NCI-H128 (cell line): ENCODE results near the gene MAPK7.

Experiments
- DNase-seq: peaks from one replicate; lab custom pipeline; 2025; ENCODE audit not compliant: unreplicated experiment; lab: John Stamatoyannopoulos, UW

MAPK7 gene

DNA sequence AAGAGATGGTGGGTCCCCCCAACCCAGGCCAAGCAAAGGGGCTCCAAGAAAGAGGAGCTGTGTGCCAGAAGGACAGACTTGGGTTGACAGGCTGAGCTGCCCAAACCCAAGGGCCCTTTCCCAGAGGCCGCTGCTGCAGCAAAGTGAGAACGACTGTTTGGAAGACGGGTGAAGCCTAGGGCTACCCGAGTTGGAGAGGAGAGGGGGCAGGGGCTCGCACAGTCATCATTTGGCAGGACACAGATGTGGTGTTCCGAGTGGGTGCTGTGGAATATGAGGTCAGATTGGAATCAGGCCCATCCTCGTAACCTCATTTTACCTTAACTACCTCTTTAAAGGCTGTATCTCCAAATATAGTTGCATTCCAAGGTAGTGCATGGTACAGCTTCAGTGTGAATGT, 14.0 kb downstream of the MAPK7 start:
- no peak for DNase-seq

DNA sequence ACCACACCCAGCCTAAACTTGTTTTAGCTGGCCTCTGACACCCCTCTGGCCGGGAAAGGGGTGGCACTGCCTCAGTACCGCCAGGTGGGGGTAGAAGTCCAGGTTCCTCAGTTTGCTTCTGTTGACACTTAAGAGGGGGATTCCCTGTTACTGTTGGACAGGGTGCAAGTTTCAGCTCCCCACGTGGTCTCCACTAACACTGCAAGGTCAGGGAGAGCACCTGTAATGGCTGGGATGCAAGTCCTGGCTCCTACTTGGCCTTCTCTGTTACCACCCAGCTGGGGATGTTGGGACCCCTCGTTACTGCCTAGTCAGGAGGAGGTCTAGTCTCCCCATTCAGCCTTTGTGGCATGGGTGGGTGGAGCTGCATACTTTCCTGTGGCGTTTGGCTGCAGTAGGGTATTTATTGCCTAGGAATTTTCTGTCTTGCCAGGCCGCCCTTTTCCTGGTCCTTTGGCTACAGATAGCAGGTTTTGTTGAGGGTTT, 19.3 kb downstream of the MAPK7 start:
- no peak for DNase-seq

DNA sequence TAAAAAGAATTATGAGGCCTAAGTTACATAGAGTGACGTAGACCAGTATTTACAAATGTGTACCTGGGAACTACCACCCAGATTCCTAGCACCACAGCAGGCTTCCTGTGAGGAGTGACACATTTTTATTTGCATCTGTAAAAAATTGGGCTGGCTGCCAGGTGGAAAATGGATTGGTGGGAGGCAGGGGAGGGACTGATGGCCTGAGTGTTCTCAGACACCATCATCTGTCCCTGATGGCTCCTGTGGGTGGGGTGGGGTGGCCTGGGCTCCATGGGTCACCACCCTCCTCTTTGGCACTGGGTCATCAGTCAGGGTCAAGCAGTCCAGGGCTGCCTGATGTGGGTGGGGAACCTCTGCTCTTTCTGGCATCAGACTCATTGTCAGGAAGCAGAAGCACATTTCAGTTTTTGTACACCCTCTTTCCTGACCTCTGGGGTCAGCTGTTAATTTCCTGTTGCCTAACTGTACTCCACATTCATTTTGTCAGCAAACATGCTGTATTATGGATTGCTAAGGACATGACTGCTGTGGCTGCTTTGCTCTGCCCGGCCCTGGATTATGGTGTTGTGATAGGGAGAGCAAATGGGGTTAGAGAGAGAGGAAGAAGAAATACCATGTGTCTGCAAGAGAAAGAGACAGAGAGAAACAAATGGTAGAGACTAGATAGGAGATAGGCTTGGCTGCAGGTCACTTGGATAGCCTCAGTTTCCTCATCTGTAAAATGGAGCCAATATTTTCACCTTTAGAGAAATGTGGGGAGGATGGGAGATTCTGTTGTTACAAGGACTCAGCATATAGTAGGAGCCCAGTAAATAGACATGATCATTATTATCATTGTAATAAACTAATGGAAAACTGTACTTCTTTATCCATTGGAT, 20.2 kb downstream of the MAPK7 start:
- no peak for DNase-seq

DNA sequence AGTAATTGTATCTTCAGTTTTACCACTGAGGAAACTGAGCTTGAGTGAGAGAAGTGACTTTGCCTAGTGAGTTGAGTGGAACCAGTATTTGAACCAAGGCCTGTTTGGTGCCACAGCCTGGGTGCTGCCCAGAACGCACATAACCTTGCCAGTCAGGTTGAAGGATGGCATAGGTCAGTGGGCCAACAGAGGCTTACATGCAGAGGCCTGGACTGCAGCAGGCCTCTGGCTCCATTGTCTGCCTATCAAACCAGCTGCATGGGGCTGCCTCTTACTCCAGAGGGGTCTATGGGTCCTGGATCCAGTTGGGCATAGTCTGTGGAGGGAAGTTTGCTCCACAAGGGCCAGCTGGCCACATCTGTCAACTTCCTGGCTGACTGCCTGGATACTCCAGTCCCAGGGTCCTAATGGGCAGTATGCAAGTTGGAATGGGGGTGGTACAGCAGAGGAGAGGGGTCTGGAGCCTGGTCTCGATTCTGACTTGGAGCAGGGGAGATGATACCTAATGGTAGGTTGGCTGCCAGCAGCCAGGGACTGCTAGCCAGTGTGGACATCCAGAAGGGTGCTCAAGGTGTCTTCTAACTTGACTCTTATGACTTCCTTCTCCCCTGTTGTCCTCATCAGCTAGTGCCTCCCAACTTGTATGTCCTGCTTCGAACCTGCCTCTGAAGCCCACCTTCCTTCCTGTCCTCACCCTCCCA, 21.6 kb downstream of the MAPK7 start:
- no peak for DNase-seq

DNA sequence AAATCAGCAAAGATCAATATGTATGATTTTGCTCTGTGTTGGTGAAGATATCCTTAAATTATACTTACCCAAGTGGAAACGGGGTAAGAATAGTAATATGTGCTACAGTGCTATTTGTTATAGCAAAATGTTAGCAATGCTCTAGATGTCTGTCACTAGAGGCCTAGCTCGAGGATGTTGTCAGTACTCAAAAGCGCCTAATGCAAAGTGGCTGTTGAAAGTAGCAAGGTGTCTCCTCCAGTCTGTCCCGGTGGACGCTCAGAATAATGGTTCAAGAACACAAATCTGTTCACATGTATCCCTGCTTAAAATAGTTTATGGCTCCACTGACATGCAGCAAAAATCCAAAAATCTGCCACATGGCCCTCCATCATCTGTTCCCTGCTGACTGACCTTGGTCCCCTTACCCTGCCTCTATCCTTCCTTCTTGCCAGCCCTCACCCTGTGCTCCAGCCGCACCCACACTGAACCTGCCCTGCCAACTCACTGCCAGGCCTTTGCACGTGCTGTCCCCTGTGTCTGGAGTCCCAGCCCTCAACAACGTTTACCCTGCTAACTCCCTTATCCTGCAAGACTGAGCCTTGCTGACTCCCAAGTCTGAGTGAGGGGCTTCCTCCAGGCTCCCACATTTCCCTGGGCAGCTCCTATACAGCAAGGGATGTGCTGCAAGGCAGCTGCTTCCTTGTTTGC, 23.2 kb downstream of the MAPK7 start:
- DNase-seq, result no peak

DNA sequence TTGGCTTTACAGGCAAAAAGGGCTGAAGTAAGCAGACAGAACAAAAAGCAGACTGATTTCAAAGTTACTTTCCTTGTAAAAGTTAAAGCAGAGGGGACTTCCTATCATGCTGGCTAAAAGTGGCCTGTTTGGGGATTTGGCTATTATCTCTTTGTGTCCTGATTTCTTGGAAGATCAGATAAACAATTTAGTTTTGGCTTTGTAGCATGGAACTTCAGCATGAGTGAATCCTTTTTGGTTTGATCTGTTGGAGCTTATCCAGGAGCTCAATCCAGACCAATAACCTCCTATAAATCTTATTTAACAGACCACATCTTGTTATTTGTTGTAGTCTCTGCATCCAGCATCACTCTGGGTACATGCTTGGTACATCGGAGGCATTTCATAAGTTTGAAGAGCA, 23.9 kb downstream of the MAPK7 start:
- no peak for DNase-seq

DNA sequence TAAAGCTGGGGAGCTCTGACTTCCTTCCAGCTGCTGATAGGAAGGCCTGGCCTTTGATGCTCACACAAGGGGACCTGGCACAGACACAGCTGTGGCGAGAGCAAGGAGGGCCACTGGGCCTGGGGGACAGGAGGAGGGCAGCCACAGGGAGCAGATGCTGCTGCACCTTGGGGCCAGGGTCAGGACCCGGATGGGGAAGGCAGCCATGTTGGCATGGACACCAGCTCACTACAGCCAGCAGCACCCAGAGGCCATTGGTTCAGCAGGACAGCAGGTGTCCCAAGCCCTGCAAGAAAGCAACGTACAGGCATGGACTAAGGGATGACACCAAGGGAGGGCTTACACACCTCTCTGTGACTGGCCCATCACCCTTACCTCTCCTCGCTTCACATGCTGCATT, 24.7 kb downstream of the MAPK7 start:
- DNase-seq, result no peak

DNA sequence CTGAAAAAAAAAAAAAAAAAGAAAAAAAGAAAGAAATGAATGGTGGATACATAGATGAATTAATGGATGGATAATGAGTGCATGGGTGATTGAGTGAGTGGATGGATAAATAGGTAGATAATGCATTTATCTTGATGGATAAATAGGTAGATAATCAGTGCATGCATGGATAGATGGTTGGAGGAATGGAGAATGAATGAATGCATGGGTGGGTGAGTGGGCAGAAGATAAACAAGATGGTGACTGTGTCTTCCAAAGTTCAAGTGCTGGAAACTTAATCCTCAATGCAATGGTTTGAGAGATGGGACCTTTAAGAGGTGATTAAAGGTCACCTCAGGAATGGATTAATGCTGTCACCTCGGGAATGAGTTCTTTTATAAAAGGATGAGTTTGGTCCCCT, 26.0 kb downstream of the MAPK7 start:
- no peak for DNase-seq

DNA sequence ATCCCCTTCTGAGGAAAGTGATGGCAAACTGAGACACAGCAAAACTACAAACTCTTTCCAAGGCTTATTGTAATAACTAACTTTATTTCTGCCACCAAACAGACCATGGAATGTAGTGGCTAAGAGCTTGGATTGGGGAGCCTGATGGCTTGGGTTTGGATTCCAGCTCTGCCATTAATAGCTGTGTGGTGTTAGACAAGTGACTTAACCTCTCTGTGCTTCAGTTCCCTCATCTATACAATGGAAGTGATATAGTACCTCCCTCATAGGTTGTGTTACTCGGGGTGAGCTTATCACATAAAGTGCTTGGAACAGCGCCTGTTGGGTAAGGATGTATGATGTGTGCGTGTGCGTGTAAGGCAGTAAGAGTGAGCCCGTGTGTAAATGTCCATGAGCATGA, 26.8 kb downstream of the MAPK7 start:
- no peak for DNase-seq

DNA sequence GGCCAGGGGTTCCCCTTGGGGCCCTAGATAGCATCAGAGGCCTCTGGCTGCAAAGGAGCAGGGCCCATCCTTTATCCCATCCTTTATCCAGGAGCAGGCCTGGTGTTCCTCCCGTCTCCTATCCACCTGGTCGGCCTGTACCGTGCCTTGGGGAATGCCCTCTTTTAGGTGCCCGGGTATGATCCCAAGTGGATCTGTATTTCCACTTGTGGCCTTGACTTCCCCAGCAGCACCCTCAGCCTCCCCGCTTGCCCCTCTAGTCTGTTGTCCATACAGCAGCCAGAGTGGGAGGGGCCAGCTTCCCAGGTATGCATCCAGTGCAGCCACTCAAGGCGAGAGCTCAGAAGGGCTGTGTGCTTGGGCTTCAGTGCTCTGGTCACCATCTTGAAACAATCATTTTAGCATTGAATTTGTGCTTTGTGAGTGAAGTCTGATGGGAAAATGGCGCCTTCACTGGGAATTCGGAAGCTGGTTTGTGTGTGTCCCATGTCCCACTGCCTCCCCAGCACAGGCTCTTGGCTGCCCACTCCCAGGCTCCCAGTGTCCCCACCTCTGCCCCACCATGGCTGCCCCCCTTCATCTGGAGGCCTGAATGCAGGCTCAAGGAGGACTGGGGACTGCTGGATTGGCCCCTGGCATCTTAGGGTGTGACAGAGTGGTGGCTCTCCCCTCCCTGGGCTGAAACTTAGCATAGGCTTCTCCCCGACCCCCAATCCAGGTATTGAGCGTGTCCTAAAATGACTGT, 29.5 kb downstream of the MAPK7 start:
- no peak for DNase-seq

DNA sequence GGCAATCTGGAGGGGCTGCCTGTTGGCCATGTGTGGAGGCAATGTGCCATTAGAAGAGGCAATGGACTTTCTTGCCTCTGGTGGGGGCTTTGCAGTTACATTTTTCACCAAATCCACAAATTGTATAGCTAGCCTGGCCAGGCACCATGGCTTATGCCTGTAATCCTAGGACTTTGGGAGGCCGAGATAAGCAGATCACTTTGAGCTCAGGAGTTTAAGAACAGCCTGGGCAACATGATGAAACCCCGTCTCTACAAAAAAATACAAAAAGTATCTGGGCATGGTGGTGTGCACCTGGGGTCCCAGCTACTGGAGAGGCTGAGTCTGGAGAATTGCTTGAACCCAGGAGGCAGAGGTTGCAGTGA, 30.0 kb downstream of the MAPK7 start:
- DNase-seq, result no peak

DNA sequence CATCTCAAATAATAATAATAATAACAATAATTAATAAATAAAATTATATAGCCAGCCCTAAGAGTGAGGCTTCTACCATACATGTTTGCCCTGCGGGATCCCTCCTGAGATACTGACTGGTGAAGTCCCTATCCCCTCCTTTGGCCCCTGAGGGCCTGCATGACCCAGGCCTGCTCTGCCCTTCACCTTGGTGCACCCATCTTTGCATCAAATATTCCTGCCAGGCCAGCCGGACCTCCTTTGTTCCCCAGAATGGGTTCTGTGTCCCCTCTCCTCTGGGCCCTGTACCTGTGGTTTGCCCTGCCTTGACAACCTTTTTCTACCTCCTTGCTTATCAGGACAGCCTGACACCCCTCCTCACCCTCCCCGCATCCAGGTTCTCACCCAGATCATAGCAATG, 30.8 kb downstream of the MAPK7 start:
- no peak for DNase-seq

DNA sequence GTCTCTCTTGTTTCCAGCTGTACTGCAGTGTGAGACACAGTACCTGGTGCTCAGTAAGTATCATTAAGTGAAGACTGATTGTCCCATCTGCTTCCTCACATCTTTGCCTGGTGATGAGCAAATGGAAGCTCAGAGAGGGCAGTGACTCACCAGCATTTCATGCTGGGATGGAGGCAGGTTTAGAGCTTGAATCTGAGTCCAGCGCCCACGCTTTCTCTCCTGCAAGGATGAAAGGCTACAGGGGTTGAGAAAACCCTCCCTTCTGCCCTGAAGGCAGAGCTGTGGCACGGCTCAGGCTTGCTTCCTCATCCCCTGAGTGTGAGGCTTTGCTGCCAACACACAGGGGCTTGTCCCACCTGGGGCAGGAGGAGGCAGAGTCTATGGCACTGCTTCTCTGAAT, 31.2 kb downstream of the MAPK7 start:
- no peak for DNase-seq

DNA sequence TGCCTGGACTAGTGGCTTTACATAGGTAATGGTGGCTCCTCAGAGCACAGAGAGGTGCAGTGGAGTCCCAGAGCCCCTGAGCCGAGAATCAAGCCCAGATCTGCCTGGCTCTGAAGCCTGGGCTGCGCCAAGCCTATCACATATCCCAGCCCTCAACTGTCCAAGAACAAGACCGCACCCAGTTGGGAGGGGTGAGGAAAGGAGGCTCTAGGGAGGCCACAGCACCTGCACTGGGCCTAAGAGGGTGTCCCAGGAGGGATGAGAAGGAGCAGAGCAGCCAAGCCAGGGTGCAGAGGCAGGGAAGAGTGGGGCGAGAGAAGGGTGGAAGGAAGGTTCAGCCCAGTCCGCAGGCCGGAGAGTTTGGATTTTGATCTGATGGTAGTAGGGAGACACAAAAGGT, 31.8 kb downstream of the MAPK7 start:
- no peak for DNase-seq

DNA sequence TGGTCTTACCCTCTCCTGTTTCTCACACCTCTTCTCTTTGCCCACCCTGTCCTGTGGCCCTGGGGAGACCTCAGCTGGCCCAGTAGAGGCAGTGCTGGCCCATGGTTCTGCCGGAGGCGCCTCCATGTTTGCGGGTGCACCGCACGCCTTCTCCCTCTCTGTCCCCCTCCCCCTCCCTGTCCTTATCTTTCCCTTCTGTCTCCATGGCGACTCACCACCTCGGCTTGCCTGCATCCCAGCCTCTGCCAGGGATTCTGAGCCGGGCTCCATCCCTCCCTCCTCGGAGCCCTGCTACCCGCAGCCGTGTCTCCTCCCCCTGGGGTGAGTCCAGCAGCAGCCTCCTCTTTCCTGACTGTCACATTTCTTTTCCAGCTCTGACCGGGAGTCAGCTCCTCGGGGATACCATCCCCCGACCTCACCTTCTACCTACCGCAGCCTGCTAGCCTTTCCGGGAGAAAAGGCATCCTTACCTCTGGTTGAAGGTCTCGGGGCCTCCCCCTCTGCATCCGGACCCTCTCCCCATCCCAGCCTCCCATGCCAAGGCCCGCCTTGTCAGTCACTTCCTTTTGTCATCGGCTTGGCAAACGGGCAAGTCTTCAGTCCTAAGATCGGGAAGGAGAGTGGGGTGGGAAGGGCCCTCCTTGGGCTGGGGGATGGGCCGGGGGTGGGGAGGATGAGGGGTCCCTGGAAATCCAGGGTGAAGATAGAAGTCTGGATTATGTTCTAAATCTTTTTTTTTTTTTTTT, 32.8 kb downstream of the MAPK7 start, which contains the start of gene RNF112:
TSS of gene RNF112 (plus strand) at position 358 of the 746 bp plus-strand sequence. CDS start at position 535, 177 bp downstream.
- no peak for DNase-seq

DNA sequence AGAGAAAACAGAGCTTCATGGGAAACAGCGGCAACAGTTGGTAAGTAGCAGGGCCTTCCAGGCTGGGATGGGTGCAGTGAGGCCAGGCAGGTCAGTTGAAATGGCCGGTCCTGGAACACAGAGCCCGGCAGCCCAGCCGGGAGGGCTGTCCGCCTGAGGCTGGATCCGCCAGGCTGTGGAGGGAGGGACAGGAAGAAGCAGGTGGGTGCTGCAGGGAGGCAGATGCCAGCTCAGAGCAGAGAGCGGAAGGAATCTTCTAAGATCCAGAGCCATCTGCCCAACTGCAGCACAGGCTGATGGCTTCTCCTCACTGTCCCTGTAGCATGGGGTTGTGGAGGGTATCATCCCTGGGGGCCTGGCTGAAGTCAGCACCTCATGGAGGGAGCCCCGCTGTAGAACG, 33.3 kb downstream of the MAPK7 start:
- no peak for DNase-seq

DNA sequence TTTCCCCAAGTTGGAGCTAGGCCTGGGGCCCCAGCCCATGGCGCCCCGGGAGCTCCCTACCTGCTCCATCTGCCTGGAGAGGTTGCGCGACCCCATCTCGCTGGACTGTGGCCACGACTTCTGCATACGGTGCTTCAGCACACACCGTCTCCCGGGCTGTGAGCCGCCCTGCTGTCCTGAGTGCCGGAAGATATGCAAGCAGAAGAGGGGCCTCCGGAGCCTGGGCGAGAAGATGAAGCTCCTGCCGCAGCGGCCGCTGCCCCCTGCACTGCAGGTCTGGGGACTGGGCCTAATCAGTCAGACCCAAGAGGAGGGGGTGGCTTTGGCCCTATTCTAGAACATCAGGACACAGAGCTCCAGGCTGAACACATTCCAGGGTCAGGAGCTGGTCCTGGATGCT, 34.2 kb downstream of the MAPK7 start:
- no peak for DNase-seq

DNA sequence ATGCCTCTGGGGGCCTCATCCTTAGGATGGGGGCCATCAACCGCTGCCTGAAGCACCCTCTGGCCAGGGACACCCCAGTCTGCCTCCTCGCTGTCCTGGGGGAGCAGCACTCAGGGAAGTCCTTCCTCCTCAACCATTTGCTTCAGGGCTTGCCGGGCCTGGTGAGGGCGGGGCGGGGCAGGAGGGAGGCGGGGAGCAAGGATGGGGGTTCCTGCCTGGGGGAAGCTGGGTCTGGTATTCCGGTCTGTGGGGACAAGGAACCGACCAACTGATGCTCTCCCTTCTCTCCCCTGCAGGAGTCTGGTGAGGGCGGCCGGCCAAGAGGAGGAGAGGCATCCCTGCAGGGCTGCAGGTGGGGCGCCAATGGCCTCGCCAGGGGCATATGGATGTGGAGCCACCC, 34.7 kb downstream of the MAPK7 start:
- no peak for DNase-seq

DNA sequence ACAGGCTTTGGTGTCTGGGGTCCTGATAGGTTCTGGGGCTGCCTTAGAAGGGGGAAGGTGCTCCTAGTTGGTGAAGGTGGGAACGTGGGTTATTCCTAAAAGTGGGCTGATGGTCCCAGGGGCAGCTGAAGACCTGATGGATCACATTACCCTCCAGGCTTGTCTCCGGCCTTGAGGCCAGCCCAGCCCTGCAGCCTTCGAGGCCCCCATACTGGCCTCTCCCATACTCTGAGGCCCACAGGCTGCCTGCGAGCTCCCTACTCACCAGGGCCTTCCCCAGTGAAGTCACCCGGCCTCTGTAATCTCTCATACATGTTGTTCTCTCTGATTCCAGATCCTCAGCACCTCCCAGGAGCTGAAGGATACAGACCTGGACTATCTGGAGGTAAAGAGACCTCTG, 35.5 kb downstream of the MAPK7 start:
- no peak for DNase-seq
